Adrenal gland (tissue), 12 donors: ENCODE data around the gene ANTXRL. TPM values are rescaled to one million over a fixed set of nuclear protein-coding genes. Genes with fewer than 3 reads are reported as not detected.
"Not testable (repeated sequence)": the region's sequence is repeated elsewhere in the genome, so short reads cannot be mapped to it uniquely, and the experiment has no call there.

Source experiments
- DNase-seq, 7 donors: peaks; one replicate each; pipeline ENCODE4 v3.0.0-alpha.2; 2019 to 2020
- H3K27ac ChIP-seq, 5 donors: fragments of 200-600 bp; sonication (generic) in 4 of 5; 1 replicate in 3 of 5; 2 replicates in 2 of 5; pipeline versions ENCODE4 v1.5.1 to v1.8.0; 2016 to 2020; ENCODE audit warnings: mild to moderate bottlenecking in 1 of 5
- H3K27me3 ChIP-seq: fragments of 200-600 bp; 2 replicates; pipeline ENCODE4 v1.8.0; 2021
- H3K36me3 ChIP-seq, 2 donors: fragments of 200-600 bp; replicated peaks in 1 of 2; 1 replicate in 1 of 2; 2 replicates in 1 of 2; pipeline versions ENCODE4 v1.5.1 to v1.8.0; 2018 to 2022
- H3K4me1 ChIP-seq, 2 donors: fragments of 200-600 bp; replicated peaks in 1 of 2; 1 replicate in 1 of 2; 2 replicates in 1 of 2; pipeline versions ENCODE4 v1.5.1 to v1.8.0; 2018 to 2021
- H3K4me3 ChIP-seq, 4 donors: fragments of 200-600 bp; sonication (generic) in 3 of 4; one replicate each; pipeline ENCODE4 v1.5.1; 2016 to 2018
- H3K9me3 ChIP-seq, 3 donors: fragments of 200-600 bp; sonication (generic) in 1 of 3; replicated peaks in 1 of 3; 1 replicate in 2 of 3; 2 replicates in 1 of 3; pipeline versions ENCODE4 v1.5.1 to v1.8.0; 2016 to 2021
- POLR2A ChIP-seq, 2 donors: fragments of 450-650 bp; IDR thresholded peaks; one replicate each; pipeline ENCODE4 v1.6.1; 2017; ENCODE audit warnings: antibody characterized with exemption in 2 of 2, mild to moderate bottlenecking in 2 of 2, moderate library complexity in 1 of 2
- WGBS, 4 donors: extraction: QIAGEN DNeasy Blood & Tissue Kit in 2 of 4; methylation state at CpG; one replicate each; pipeline versions ENCODE4 v1.1.5 to v1.1.7; 2013 to 2017; 5-methylcytosine and 5-hydroxymethylcytosine counted together
- intact Hi-C, 2 donors: fragments of 100-400 bp; cut with DNase I; formaldehyde crosslinking; loops; one replicate each; pipeline versions ENCODE4 v1.14.1 to v1.15.0; 2022 to 2023
- polyA plus RNA-seq, 3 donors: library from polyadenylated mRNA; stranded (reverse); fragments of 200-250 nt in 2 of 3; fragments of 350-450 nt in 1 of 3; fragmentation: Illumina TruSeq in 1 of 3; extraction: RNeasy Lipid Tissue Mini Kit (QIAGEN cat#74804) in 1 of 3; gene quantifications; one replicate each; pipeline ENCODE4 v1.2.3, GENCODE V29; 2013 to 2014
- total RNA-seq, 9 donors: library from RNA; depleted of rRNA in 4 of 9; stranded (reverse); fragments of >200 nt in 4 of 9; fragments of 120-200 nt in 1 of 9; fragmentation: NEBNext Ultra II Directional in 1 of 9; extraction: Animal tissue kit (Norgen Biotek cat#: 25700) in 1 of 9; gene quantifications; one replicate each; pipeline versions ENCODE4 v1.1.0 to v1.2.4, GENCODE V29; 2013 to 2023
- TF ChIP-seq, protein P1 (sequence below), 6 experiments: fragments of 450-650 bp in 4 of 6; fragments of 200-600 bp in 2 of 6; sonication (generic) in 1 of 6; IDR thresholded peaks; 1 replicate in 5 of 6; 2 replicates in 1 of 6; pipeline versions ENCODE4 v1.5.1 to v1.8.0; 2016 to 2021; ENCODE audit warnings: antibody characterized with exemption in 6 of 6, mild to moderate bottlenecking in 2 of 6, moderate library complexity in 1 of 6
- donor health status: healthy with polysubstance abuse.
- donor health status: Bipolar disorder and iron deficiency.
- donor health status: DM: yes; HTN: yes; CAD: no.
- donor health status: DM: no; HTN: no; CAD: no.
- donor health status: DM: no; HTN: no; CAD: no.
- donor health status: DM: yes; HTN: yes; CAD: no.

Gene ANTXRL
- total and polyA plus RNA-seq, 12 donors: 0.11 to 1.3 (median 0.43) TPM; not detected in 6

- TF ChIP-seq, protein P1, sequence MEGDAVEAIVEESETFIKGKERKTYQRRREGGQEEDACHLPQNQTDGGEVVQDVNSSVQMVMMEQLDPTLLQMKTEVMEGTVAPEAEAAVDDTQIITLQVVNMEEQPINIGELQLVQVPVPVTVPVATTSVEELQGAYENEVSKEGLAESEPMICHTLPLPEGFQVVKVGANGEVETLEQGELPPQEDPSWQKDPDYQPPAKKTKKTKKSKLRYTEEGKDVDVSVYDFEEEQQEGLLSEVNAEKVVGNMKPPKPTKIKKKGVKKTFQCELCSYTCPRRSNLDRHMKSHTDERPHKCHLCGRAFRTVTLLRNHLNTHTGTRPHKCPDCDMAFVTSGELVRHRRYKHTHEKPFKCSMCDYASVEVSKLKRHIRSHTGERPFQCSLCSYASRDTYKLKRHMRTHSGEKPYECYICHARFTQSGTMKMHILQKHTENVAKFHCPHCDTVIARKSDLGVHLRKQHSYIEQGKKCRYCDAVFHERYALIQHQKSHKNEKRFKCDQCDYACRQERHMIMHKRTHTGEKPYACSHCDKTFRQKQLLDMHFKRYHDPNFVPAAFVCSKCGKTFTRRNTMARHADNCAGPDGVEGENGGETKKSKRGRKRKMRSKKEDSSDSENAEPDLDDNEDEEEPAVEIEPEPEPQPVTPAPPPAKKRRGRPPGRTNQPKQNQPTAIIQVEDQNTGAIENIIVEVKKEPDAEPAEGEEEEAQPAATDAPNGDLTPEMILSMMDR (IDR thresholded peaks at IDR 0.05): no peak
- TF ChIP-seq POLR2A (IDR thresholded peaks at IDR 0.05): no peak
- intact Hi-C loops: no loop called here
- H3K9me3 ChIP-seq: no peaks in the 10 kb centered on the region
- H3K27ac ChIP-seq: no peak overlapping the region
- no peaks in the 10 kb centered on the region for H3K36me3 ChIP-seq
- peak in 1 of 7 donors; percentile 30 for DNase-seq
- no peaks in the 10 kb centered on the region for H3K4me1 ChIP-seq
- no peak overlapping the region for H3K4me3 ChIP-seq
- WGBS, 4 donors: 88 to 92% (median 90%) methylated on average over 9 of the region's 9 CpGs
- no peaks in the 10 kb centered on the region for H3K27me3 ChIP-seq
These were observed 22.8 kb downstream of the ANTXRL start for GRCh38 chr10:46309511-46310142.

DNA sequence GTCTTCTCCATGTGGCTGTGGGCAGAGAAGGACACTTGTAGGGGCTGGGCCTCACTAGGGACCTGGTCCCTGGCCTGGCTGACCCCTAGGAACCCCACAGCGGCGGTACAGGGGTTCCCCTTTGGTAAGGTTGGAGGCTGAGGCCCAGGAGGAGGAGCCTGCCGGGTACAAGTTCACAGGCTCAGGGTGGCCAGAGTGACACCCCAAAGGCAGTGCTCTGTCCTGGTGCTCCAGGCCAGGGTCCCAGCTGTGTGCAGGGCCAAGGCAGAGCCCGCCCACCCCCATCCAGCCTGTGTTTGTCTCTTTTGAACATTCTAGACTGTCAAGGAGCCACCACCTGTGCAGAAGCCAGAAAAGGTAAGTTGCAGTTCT lies 23.3 kb downstream of the ANTXRL start:
- intact Hi-C loops: no loop called here
- H3K27ac ChIP-seq: no peak overlapping the region
- H3K27me3 ChIP-seq: no peaks in the 10 kb centered on the region
- H3K4me3 ChIP-seq: no peak overlapping the region
- peak in 1 of 7 donors; percentile 3 for DNase-seq
- no peaks in the 10 kb centered on the region for H3K9me3 ChIP-seq
- TF ChIP-seq, protein P1 (IDR thresholded peaks at IDR 0.05): no peak
- no peak for TF ChIP-seq POLR2A (IDR thresholded peaks at IDR 0.05)
- H3K36me3 ChIP-seq: no peaks in the 10 kb centered on the region
- 91 to 98% (median 92%) methylated on average over 4 of the region's 4 CpGs; no CpG with 5 or more reads in 1 of the 4 donors for WGBS, 4 donors
- H3K4me1 ChIP-seq: no peaks in the 10 kb centered on the region

DNA sequence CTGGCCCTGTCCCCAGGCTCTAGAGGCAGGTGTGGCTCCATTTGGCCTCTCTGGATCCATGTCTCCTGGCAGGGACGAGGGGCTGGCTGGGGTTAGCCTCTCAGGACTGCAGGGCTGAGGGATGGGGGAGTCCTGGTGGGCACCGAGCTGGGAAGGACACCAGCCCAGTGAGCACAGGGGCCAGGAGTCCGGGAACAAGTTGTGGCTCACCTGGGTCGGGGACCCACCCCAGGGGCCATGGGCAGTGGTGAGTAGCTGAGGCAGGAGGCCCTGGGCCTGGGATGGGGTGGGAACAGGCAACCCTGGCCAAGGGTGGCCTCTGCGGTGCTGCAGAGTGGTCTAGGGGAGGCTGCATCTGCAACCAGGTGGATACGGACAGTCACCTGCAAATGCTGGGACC lies 24.1 kb downstream of the ANTXRL start:
- Histone ChIP-seq H3K4me1 (no peaks in the 10 kb centered on the region), H3K9me3 (no peaks in the 10 kb centered on the region), H3K27ac (no peak overlapping the region), H3K4me3 (no peak overlapping the region), H3K36me3 (no peaks in the 10 kb centered on the region), H3K27me3 (no peaks in the 10 kb centered on the region)
- DNase-seq: peak in 1 of 7 donors; percentile 17
- TF ChIP-seq, protein P1 (IDR thresholded peaks at IDR 0.05): no peak
- TF ChIP-seq POLR2A (IDR thresholded peaks at IDR 0.05): no peak
- 83 to 95% (median 87%) methylated on average over 1 to 6 of the region's 6 CpGs for WGBS, 4 donors
- intact Hi-C loops: no loop called here

DNA sequence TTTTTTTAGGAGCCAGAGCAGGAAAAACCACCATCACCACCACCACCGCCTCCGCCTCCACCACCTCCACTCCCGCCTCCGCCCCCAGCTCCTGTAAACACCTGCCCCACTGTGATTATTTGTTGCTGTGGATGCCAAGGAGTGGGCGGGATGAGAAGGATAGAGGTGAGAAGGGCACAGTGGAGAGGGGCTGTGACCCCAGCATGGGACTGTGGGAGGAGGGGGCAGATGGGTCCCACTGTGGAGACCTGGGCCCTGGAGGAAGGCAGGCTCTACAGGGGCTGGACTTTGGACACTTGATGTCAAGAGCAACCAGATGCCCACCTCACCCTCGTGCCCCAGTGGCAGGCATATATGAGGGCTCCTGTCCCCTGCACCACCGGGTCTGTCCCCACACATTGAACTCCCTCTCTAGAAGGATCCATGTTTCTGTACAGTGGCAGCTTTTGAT lies 24.7 kb downstream of the ANTXRL start:
- H3K9me3 ChIP-seq: no peaks in the 10 kb centered on the region
- H3K4me3 ChIP-seq: no peak overlapping the region
- H3K27me3 ChIP-seq: no peaks in the 10 kb centered on the region
- no peaks in the 10 kb centered on the region for H3K36me3 ChIP-seq
- no peak for DNase-seq
- TF ChIP-seq POLR2A (IDR thresholded peaks at IDR 0.05): no peak
- TF ChIP-seq, protein P1 (IDR thresholded peaks at IDR 0.05): no peak
- H3K4me1 ChIP-seq: no peaks in the 10 kb centered on the region
- no peak overlapping the region for H3K27ac ChIP-seq
- intact Hi-C loops: no loop called here
- WGBS, 4 donors: 83 to 96% (median 86%) methylated on average over 5 to 7 of the region's 7 CpGs

DNA sequence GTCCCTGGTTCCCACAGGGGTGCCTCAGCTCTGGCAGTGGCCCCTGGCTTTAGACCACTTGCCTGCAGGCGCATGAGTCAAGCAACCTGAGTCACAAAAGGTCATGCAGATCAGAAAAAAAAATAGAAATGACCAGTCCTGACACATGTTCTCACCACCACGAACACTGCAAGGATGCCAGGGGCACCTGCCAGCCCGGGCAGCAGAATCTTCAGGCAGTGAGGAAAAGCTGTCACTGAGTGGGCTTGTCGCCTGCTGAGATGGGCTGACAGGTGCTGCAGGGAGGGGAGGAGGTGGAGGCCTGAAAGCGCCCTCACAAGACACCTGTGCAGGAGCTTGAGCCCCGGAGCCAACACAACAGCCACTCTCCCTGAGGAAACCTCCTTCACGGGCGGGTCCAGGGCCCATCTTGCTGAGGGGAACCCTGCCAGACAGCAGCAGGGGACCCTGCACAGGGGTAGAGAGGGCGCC lies 25.2 kb downstream of the ANTXRL start:
- H3K27me3 ChIP-seq, H3K9me3 ChIP-seq, H3K36me3 ChIP-seq, H3K4me1 ChIP-seq, intact Hi-C loops, H3K27ac ChIP-seq, H3K4me3 ChIP-seq: not testable (repeated sequence)
- 58 to 86% (median 83%) methylated on average over 4 to 9 of the region's 9 CpGs for WGBS, 4 donors
- DNase-seq: peak in 4 of 7 donors; percentile 24 to 49 (median 40)
